ENCODE measurements around the gene PTPRM.
"Not testable (repeated sequence)": the region's sequence is repeated elsewhere in the genome, so short reads cannot be mapped to it uniquely, and the experiment has no call there.

Gene PTPRM

GRCh38 chr18:7945882-7946281 lies 378.8 kb downstream of the PTPRM start:
- DNase-seq (ENCODE audit: low read depth in 2 of 2) = no peak

- DNase-seq (ENCODE audit: low read depth in 2 of 2) = no peak
Observed at GRCh38 chr18:7946734-7947377, 379.7 kb downstream of the PTPRM start.

DNA sequence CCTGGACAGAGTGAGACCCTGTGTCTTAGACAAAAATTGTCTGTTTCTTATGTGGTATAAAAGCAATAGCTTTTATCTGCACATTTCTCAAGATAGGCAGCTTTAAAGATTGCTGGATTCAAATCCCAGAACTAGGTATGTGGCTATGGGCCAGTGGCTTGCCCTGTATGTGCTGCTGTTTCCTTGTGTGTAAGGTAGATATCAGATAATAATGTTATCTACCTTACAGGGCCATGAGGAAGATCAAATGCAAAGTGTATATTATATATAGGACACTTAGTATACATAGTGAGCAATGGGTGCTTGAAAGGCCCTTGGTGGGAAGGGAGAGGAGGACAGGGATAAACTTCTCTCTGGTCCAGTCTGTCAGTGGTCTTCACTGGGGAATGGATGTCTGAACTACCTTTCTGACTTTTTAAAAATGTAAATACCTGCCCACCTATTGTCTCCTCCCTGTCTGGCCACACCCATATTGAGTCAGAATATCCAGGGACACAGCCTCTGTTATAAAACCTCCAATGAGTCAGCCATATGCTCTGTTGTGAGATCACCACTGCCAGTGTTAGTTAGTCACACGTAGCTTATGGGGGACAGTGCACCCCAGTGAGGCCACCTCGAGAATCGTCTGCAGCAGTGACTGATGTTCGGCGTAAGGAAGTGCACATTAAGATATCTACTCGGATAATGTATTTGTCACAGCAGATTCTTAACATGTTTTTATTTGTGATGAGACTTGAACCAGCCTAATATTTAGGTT lies 383.4 kb downstream of the PTPRM start:
- no peak for DNase-seq (ENCODE audit: low read depth in 2 of 2)

DNA sequence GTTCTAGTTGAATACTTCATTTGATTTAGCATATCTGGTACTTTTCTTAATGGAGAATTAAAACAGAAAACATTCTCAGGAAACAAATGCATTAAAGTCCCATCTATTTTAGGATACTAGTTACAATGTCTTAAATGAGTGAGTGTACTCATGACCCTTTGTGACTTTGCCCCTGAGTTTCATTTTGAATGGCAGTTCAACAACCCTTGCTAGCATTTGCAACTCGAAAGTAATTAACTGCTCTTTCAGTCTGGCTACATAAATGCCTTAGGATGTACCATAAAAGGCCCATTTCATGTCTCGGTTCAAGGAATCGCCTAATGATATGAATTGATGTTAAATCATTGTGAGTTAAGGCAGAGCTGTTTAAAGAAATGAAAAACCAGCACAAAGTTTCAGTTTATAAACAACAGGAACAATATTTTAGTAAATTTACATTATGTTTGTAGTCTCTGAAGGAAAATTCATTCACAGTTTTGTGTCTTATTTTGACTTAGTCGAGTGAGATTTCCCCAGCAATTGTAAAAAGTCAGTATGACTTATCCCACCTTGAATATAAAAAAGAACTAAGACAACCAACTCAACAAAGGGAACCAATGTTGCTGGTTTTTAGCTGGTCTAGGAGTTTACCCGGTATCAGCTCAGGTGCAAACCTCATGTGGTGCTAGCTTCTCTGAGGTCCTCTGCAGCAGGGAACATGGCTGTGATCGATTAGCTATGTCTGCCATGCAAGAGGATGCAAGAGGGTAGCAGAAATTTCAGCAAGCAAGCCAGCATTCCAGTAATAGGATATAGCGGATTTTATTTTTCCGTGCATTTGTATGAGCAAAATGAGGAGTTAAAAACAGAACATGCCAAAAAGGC lies 386.2 kb downstream of the PTPRM start:
- DNase-seq (ENCODE audit: low read depth in 2 of 2) = no peak

- no peak for DNase-seq (ENCODE audit: low read depth in 2 of 2)
Observed at GRCh38 chr18:7954238-7954637, 387.1 kb downstream of the PTPRM start.

- no peak for DNase-seq (ENCODE audit: low read depth in 2 of 2)
Observed at GRCh38 chr18:7955175-7955574, 388.1 kb downstream of the PTPRM start.

GRCh38 chr18:7957297-7957696 lies 390.2 kb downstream of the PTPRM start:
- DNase-seq (ENCODE audit: low read depth in 2 of 2) = no peak

DNA sequence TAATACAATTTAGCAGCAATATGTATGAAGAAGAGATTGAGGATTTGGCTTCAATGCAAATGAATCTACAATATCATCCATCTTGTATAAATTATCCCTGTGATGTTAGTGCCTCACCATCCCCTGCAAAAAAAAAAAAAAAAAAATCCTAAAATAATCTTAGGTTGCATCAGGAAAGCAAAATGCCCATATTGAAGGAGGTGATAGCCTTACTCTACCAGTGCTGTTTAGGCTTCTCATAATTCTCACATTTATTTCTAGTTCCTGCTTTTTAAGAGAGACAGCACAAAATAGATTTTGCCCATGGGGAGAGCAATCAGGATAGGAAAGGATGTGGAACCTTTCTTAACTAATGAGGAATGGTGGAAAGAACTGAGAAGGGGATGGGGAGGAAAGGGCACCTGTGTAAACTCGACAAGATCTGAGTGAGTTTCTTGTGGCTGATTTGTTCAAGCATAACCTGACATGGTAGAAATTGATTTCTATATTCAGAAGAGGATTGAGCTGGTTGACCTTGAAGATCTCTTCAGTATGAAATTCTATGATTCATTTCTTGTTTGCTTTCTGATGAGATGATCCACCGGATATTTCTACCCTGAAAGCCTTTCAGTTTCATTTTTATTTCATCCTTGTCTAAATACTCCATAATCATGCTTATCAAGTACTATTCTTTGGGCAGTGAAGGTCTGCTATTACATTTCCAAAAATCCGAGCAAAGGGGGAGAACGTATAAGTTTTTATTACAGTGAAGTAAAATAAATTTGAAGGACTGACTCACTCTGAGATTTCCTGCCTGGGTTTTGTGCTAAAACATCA lies 391.2 kb downstream of the PTPRM start:
- no peak for DNase-seq (ENCODE audit: low read depth in 2 of 2)

- no peak for DNase-seq (ENCODE audit: low read depth in 2 of 2)
Observed at GRCh38 chr18:7958897-7959146, 391.7 kb downstream of the PTPRM start.

DNA sequence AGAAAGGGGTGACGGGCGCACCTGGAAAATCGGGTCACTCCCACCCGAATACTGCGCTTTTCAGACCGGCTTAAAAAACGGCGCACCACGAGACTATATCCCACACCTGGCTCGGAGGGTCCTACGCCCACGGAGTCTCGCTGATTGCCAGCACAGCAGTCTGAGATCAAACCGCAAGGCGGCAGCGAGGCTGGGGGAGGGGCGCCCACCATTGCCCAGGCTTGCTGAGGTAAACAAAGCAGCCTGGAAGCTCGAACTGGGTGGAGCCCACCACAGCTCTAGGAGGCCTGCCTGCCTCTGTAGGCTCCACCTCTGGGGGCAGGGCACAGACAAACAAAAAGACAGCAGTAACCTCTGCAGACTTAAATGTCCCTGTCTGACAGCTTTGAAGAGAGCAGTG lies 399.6 kb downstream of the PTPRM start:
- DNase-seq (ENCODE audit: low read depth in 2 of 2) = not testable (repeated sequence)

GRCh38 chr18:7974200-7974874 lies 407.2 kb downstream of the PTPRM start:
- DNase-seq (ENCODE audit: low read depth in 2 of 2) = no peak

DNA sequence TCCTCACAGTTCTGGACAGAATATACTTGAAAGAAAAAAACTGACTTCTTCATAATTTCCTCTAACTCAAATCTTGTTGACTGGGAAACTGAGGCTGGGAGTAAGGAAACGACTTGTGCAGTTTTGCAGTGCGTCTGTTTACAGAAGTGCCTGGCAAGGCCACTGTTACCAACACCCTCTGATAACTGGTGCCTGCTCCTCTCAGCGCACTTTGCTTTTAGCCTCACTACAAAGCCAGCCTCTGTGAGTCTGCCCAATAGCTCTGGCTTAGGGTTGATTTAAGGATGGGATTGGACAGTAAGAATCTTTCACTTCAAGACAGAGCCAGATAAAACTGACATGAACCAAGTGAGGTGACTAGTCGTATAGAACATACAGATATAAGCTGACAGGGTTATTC lies 410.8 kb downstream of the PTPRM start:
- no peak for DNase-seq (ENCODE audit: low read depth in 2 of 2)

DNA sequence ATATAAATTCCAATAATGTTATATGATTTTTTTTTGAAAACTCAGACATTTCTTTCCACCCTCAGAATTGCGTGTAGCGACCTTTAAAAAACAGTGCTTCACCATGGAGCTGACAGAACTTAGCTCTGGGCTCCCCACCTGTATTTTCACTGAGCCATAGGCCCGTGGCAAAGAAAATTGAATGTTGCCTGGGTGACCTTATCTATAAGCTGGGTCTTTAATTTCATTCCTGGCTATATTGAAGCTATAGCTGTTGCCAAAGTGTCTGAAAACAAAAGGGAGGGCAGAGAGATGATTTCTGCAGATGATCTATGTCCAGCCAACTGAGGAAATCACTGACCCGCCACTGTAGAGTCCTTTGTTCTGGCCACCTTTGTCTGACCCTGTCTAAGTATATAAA lies 411.7 kb downstream of the PTPRM start:
- no peak for DNase-seq (ENCODE audit: low read depth in 2 of 2)

- DNase-seq (ENCODE audit: low read depth in 2 of 2) = no peak
Observed at GRCh38 chr18:7979714-7980113, 412.6 kb downstream of the PTPRM start.

GRCh38 chr18:7980136-7980535 lies 413.0 kb downstream of the PTPRM start:
- no peak for DNase-seq (ENCODE audit: low read depth in 2 of 2)

DNA sequence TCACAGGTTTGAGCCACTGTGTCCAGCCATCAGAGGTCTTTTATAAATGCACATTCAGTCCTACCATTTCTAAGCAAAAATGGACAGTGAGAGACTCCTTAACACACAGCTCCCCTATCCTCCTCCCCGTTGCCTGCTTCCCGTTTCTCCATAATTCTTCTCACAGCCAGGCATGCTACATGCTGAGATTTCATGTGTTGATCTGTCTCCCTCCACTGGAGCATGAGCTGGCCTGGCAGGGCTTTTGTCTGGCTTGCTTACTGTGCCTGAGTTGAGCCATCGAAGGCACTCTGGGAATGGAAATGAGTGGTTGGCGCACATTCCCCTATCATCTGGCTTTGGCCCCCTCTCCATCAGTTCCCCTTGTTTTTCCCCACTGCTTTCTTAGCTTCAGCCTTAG lies 413.5 kb downstream of the PTPRM start:
- DNase-seq (ENCODE audit: low read depth in 2 of 2) = no peak

- no peak for DNase-seq (ENCODE audit: low read depth in 2 of 2)
Observed at GRCh38 chr18:7982216-7982615, 415.1 kb downstream of the PTPRM start.

DNA sequence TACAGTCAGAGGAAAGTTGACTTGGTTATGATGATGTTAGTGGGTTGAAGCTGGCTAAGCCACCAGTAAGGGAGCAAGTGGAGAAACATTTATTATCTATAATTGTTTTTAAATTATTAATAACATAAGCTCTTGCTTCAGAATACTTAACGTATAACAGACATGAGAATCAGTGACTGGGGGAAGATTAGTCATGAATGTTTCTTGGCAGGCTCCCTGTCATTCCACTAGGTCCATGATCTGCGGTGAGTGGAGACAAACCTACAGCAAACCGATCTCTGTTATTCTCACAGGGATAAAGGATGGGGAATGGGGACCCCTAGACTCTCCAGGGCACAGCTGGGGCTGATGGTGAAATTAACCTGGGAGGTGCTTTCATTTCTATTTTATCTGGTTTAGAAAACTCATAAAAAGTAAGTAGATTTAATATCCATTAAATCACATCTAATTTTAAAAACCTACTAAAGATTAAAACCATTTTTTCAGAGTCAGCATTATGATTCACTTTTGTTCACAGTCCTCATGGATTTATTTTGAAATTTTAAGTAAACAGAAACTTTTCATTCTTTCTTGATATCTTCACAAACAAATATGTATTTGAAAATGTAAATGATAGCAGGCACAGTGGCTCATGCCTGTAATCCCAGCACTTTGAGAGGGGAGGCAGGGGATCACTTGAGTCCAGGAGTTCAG lies 420.3 kb downstream of the PTPRM start:
- DNase-seq (ENCODE audit: low read depth in 2 of 2) = no peak

- DNase-seq (ENCODE audit: low read depth in 2 of 2) = no peak
Observed at GRCh38 chr18:7990670-7991069, 423.6 kb downstream of the PTPRM start.

- no peak for DNase-seq (ENCODE audit: low read depth in 2 of 2)
Observed at GRCh38 chr18:8001711-8002301, 434.7 kb downstream of the PTPRM start.

All from stimulated activated CD8-positive, alpha-beta memory T cell treated with anti-CD3 and anti-CD28 coated beads, Interleukin-15, amount 100 ng/mL, for 48 hours (primary cell).